GM21447 (cell line): Measurements from ENCODE around the gene SEMA4C.

Experiments used
- ATAC-seq: cut with Tn5 transposase; IDR thresholded peaks from one replicate; pipeline ENCODE4 v1.9.1; 2021; ENCODE audit not compliant: unreplicated experiment

The SEMA4C gene

GRCh38 chr2:96869822-96870625 is at the start of gene SEMA4C:
TSS of gene SEMA4C (minus strand) at chr2:96870080. CDS start at chr2:96867886, 2,194 bp downstream.
- ATAC-seq: no peak

- ATAC-seq: no peak
Measured at GRCh38 chr2:96918754-96919550, 49.1 kb upstream of the SEMA4C start.

- no peak for ATAC-seq
Measured at GRCh38 chr2:96918092-96918753, 48.3 kb upstream of the SEMA4C start.

- no peak for ATAC-seq
Measured at GRCh38 chr2:96916646-96917543, 47.0 kb upstream of the SEMA4C start.

- ATAC-seq: no peak
Measured at GRCh38 chr2:96916156-96916630, 46.3 kb upstream of the SEMA4C start.

- no peak for ATAC-seq
Measured at GRCh38 chr2:96914332-96914731, 44.5 kb upstream of the SEMA4C start.

GRCh38 chr2:96913398-96914202 is 43.7 kb upstream of the SEMA4C start:
- ATAC-seq: no peak

GRCh38 chr2:96913117-96913397 is 43.2 kb upstream of the SEMA4C start:
- no peak for ATAC-seq

- no peak for ATAC-seq
Measured at GRCh38 chr2:96912346-96913116, 42.7 kb upstream of the SEMA4C start.

- no peak for ATAC-seq
Measured at GRCh38 chr2:96909611-96910021, 39.7 kb upstream of the SEMA4C start.

GRCh38 chr2:96907115-96908041 is 37.5 kb upstream of the SEMA4C start:
- no peak for ATAC-seq

GRCh38 chr2:96906729-96907114 is 36.8 kb upstream of the SEMA4C start:
- ATAC-seq: no peak

- no peak for ATAC-seq
Measured at GRCh38 chr2:96903815-96904214, 33.9 kb upstream of the SEMA4C start.

- no peak for ATAC-seq
Measured at GRCh38 chr2:96903318-96903717, 33.4 kb upstream of the SEMA4C start.

- ATAC-seq: no peak
Measured at GRCh38 chr2:96900237-96900636, 30.4 kb upstream of the SEMA4C start.

GRCh38 chr2:96899413-96899741 is 29.5 kb upstream of the SEMA4C start:
- no peak for ATAC-seq

- ATAC-seq: no peak
Measured at GRCh38 chr2:96898641-96899412, 28.9 kb upstream of the SEMA4C start.

GRCh38 chr2:96898135-96898505 is 28.2 kb upstream of the SEMA4C start:
- no peak for ATAC-seq
